Measurements from ENCODE around the gene KLF11.

GRCh38 chr2:10034333-10035052 lies 8.9 kb upstream of the KLF11 start:
- no peak for TF ChIP-seq ZFX (IDR thresholded peaks at IDR 0.05; ENCODE audit: borderline replicate concordance)
- TF ChIP-seq CTCF (IDR thresholded peaks at IDR 0.05), result no peak
